Right forelimb (tissue), 1 donor: ENCODE data around the gene ACADSB.
A peak's percentile ranks its signal among the peaks of the same experiment; 100 is the strongest.

Experiments used
- DNase-seq: peaks from one replicate; pipeline ENCODE4 v3.0.0-alpha.2; 2018

The ACADSB gene

DNA sequence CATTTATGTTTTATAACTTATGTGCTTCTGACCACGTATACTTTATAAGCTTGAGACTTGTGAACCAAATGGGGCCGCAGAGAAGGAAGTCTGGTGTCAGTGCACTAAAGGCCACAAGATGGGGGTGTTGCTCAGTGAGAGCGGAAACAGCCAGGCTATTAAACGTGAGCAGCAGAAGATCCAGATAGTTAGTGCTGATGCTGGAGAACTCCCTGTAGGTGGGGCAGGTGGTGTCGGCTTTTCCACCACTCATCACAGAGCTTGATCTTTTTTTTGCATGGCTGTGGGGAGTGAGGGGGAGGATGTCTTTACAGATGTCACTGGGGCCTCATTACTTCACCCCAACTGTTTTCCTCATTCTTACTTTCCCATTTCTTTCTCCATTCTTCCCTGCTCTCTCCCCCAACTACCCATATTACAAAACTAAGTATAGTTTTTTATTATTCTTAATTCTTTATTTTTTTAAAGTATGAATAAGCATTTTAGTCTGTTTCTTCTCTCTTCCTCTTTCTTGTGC is 34.7 kb downstream of the ACADSB start:
- DNase-seq = peak; percentile 53

DNA sequence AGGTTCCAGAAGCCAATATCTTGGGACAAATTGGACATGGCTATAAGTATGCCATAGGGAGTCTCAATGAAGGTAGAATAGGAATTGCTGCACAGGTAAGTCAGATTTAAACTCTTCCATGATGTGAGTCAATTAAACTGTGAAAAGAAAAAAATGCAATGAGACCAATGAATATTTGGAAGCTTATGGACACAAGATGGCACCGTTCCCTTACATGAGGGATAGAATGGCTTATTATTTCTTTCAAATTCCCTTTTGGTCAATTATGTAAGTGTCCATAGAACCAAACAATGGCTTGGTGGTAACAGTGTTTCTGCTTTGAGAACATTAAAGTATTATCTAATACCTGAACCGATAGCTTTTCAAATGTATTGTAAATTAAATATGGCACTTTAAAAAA is 35.6 kb downstream of the ACADSB start:
- DNase-seq = no peak

DNA sequence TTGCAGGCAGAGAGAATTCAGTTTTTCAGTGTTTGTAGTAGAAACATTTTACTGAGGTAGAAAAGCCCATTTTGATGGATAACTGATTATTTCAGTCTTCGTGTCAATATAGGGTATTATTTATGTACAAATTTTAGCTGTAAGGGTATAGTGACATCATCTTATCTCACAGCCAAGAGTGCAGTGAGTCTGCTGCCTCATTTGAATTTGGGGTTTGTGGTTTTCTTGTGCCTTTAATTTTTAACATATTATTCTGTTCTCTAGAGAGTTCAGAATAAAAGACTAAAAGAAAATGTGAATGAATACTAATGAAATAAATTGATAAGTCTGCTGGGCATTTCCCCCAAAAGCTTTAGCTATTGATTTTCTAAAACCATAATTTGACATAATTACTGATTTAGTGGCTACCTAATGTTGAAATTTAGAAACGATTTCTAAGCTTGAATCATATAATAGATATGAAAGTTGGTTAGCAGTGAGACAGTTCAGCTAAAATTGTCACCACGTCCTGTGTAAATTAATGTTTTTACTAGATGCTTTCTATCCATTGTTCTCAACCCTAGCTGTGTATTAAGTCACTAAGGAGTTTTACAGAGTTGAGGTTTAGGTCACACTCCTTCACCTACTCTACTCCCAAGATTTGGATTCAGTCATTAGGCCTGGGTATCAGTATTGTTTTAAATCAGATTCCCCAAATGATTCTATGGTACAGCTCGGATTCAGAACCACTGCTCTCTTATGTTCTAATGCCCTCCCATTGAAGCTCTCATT is 37.3 kb downstream of the ACADSB start:
- DNase-seq = no peak

- DNase-seq = no peak
Measured at GRCh38 chr10:123057968-123058367, 49.2 kb downstream of the ACADSB start.

GRCh38 chr10:123061865-123062264 is 53.1 kb downstream of the ACADSB start:
- no peak for DNase-seq

DNA sequence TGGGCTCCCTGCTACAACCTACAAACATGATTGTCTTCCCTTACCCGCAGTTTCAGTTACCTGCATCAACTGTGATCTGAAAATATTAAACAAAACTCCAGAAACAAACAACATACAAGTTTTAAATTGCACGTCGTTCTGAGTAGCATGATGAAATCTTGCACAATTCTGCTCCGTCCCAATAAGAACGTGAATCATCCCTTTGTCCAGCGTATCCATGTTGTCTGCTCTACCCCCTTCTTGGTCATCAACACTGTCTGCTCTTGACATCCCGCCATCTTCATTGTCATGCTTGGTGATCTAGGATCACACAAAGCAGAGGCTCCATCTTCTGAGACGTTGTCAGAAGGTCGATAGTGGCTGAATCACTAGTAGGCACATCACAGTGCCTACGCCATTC is 53.9 kb downstream of the ACADSB start:
- no peak for DNase-seq

DNA sequence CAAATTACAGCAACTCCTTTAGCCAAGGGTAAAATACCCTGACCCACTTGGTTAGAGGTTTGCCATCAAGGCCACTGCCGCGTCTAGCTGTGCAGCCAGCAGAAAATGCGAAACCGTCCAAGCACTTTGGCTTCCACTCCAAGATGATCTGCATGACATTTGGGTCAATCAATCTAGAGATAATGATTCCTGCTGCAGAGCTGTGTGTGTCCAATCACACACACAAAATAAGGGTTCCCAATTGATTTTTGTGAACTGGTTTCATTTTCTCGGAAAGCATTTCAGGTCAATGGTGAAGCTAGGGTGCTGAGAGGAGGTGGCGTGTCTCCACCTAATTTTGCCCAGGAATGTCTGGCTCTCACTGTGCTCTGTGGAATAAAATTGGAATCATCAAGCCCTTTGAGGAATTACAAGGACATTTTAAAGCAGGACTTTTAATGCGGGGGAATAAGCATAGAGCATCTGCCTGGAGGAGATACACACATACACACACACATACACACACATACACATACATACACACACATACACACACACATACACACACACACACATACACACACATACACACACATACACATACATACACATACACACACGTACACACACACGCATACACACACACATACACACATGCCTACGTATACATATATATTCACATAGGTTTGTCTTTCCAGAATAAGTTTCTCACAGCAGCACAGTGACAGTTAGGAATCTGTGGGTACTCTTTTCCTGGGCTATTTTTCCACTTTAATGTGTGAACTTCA is 59.5 kb downstream of the ACADSB start:
- no peak for DNase-seq

DNA sequence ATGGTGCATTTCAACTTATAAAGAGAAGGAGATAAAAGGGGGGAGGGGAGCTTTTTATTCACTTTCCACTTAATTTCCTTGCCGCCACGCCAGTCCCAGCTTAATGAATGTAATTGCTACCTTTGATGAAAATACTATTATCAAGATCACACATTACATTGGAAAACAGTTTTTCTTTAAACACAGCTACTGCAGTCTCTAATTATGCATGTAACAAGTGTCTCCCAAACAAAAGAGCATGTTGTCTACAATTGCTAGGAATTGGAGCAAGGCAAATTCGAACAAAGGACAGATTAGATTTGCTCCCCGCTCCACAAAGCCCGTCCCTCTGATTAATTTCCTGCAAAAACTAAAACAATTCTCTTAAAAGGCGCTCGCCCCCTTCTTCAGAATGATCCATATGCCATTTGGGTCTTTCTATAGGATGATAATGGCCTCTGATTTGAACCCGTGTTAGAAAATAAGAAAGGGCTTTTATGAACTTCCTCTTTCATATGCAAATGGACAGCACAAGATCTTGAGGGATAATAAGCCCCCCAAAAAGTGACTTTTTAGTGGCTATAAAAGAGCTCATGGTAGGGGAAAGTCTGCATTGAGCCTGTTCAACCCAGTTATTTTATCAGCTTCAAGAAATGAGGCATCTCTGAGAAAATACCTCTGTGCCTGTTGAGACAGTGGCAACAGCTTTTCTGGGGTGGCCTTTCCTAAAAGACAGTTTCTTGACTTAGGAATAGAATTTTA is 60.6 kb downstream of the ACADSB start:
- DNase-seq = no peak

DNA sequence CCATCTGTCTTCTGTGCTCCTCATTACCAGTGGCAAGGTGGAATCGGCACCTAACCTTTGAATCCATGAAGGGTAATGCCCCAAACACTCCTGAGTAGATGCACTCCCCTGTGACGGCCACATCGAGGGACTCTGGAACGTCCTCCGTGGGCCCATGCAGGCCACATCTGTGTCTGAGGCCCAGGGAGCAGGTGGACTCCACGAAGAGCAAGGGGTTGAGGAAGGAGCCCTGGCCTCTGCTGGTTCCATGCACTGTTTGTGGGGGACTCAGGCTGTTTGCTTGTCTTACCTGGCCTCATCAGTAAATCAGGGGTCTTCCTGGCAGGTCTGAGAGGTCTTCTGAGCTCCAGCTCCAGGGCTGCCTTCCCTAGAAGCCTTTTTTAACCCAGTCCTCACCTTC is 64.4 kb downstream of the ACADSB start:
- no peak for DNase-seq

DNA sequence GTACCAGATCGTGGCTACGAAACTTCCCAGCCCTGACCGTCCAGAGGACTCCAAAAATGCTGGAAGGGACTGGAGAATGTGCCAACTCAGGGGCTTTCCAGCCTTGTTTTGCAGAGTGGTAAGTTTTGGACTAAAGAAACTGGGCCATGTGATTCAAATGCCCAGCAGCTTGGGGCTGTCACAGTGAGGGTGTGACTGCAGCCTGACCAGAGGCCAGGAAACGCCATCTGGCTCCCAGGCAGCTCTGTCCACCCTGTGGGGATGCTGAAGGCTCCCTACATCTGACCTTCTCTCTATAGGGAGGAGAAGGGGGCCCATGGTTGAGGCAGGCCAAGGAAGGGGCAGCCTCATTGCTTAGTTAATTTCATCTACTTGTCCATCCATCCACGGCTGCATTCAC is 65.4 kb downstream of the ACADSB start:
- DNase-seq = no peak

- DNase-seq = no peak
Measured at GRCh38 chr10:123081896-123082295, 73.1 kb downstream of the ACADSB start.

- DNase-seq = no peak
Measured at GRCh38 chr10:123083811-123084210, 75.0 kb downstream of the ACADSB start.

DNA sequence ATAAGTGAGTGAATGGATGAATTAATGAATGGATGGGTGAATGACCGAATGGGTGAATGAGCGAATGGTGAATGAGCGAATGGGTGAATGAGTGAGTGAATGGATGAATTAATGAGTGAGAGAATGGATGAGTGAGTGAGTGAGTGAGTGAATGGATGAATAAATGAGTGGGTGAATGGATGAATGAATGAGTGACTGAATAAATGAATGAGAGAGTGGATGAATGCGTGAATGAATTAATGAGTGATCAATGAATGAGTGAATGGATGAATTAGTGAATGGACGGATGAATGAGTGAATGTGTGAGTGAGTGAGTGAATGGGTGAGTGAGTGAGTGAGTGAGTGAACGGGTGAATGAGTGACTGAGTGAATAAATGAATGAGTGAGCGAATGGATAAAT is 77.5 kb downstream of the ACADSB start:
- DNase-seq = no peak

GRCh38 chr10:123087348-123087747 is 78.5 kb downstream of the ACADSB start:
- no peak for DNase-seq

DNA sequence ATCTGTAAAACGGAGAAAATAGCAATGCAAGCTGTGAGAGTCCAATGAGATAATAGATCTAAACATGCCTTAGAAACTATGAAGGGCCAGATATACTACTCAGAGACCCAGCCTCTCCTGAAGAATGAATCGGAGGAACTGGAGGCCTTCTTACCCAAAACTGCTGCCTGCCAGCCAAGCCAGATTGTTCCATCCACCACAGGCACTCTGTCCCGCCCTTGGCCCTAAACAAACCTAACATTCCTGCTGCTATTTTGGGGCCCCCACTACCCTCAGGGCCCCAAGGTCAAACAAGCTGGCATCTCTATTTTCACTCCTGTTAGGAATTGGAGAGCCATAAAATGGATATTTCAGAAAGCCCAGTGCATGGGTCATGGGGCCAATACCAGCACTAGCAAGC is 79.0 kb downstream of the ACADSB start:
- no peak for DNase-seq

DNA sequence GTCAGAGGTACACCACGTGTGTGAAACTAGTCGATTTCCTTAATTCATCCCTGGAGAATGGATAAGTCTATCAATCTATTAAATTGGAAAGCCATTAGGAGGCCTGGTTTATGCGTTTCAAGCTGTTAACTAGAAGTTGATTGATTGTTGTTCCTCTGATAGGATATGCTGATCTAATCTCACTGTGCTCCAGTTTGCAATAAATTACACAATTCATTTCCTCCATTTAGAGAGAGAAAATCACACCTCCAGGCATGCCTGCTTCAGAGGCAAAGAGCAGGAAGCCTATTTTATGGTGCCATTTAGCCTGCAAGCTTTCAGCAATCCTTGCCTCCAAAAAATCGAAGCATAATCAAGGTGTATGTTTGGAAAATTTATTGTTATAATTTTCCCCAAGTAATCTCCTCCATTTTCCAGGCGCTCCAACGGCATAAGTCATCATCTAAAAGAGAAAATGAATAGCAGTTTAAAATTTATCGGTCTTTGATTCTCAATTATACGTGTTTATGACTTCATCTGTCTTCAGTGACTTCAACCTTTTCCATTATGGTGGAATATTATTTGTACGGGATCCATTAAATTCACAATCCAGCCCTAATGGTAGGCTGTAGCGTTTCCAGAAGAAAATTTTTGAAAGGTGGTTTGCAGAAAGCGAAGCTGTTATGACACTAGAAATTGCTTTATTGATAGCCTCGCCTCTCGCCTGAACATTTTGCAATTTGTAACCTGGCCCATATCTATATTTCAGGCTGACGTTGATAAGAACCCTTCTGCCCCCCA is 84.0 kb downstream of the ACADSB start:
- no peak for DNase-seq

GRCh38 chr10:123093489-123093888 is 84.7 kb downstream of the ACADSB start:
- DNase-seq = no peak

DNA sequence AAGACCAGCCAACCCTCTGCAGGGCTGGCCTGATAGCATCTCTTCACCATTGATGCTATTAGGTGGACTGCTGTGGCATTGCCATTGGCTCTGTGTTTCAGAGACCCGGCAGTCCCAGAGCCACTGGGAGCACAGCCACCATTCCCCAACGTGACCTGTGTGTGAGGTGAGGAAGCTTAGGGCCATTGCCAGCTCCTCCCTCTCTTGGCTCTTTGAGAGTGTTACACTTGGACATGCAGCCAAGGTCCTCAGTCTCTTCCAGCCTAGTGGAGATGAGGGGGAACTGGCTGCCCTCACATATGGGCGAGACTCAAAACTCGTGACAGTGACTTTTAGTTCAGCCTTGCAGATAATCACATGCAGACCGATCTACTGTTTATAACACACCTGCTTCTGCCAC is 87.6 kb downstream of the ACADSB start:
- no peak for DNase-seq

DNA sequence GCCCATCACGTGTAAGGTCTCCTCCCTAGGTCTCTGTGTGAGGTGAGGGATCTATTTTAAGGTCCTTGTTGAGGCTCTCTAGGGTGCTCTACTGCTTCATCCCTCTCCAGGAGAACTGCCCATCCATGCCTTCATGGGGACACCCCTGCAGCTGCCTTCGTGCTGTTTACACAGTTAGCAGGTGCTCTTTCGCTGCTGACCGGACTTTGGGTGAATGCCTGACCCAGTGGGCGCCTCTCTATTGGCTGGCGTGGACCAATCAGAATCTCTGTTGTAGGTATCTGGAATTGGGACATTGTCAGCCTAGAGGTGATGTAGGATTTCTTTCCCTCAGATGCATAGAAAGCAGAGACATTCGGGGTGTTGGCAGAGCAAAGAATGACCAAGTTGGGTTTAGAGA is 88.2 kb downstream of the ACADSB start:
- no peak for DNase-seq

DNA sequence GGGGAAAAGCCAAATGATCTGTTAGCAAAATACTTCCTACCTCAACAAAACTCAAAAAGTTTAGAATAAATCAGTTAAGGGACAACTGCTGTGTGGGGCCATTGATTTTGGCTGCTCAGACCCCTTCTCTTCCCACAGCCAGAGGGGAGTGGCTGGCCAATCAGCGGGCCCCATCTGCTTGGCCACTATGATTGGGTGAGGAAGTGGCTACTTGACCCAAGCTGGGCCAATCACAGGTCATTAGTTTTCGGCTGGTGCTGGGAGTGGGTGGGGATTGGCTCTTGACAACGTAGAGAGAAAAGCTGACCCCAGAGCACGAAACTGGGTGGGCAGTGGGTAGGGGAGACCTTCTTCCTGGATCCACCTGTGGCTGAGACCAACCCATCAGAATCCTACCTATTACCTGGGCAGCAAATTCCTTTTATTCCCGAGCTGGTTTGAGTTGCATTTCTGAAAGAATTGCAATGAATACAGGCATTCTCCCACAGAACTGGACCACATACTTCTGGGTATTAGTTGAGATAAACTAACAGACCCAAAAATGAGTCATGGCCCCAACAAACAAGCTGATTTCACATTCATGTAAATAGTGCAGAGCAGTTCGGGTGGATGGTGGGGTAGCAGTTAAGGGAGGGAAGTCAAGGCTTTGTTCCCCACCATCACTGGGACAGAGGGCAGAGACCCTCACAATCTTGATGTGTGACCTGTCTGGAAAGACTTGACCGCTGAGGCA is 91.4 kb downstream of the ACADSB start:
- DNase-seq = no peak

DNA sequence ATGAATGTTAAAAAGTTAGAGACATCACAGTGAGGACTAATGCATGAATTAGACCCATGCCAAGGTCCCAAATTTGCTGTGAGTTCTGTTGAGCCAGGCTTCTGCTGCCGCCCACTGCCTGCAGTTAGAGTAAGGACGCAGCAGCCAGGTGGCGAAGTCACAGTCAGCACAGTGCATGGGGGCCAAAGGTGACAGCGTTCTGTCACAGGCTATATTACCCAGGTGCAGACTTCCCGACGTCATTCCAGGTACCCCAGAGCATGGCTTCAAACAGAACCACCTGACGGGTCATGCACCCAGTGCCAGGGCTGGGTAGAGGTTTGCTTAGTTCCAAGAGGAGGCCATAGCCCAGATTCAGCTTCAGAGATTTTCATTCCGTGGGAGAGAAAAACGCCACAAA is 93.1 kb downstream of the ACADSB start:
- DNase-seq = no peak

- DNase-seq = no peak
Measured at GRCh38 chr10:123102673-123103072, 93.9 kb downstream of the ACADSB start.
